ENCODE measurements around the gene ELOB.
A peak's percentile ranks its signal among the peaks of the same experiment; 100 is the strongest.

ELOB gene

DNA sequence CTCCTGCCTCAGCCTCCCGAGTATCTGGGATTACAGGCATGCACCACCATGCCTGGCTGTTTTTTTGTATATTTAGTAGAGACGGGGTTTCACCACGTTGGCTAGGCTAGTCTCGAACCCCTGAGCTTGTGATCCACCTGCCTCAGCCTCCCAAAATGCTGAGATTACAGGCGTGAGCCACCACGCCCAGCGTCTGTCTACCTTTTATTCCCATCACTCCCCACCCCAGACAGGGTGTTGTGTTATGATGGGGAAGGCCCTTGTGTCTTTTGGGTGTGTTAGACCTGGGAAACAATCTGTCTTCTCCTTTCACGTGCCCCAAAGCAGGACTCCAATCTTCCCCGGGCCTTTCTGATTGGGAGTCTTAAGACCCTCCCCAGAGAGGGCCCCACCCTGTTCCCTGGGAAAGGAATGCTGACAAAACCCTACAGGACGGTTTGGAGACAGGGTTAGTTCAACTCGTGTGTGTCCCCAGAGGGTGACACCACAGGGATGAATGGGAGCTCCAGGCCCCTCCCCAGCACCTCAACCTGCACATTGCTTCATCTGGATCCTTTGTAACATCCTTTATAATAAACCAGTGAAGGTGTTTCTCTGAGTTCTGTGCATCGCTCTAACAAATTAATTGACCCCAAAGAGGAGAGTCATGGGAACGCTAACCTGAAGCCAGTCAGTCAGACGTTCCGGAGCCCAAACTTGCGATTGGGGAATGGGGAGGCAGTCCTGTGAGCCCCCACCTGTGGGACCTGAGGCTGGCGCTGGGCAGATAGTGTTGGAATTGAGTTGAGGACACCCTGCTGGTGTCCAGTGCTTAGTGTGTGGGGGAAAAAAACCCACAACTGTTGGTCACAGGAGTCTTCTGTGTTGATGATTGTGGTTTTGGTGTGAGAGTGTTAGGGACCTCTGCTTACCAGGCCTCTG, 3.2 kb upstream of the ELOB start:
- no peak for TF ChIP-seq ZFX (IDR thresholded peaks at IDR 0.05; ENCODE audit: borderline replicate concordance)
- TF ChIP-seq, protein P1, sequence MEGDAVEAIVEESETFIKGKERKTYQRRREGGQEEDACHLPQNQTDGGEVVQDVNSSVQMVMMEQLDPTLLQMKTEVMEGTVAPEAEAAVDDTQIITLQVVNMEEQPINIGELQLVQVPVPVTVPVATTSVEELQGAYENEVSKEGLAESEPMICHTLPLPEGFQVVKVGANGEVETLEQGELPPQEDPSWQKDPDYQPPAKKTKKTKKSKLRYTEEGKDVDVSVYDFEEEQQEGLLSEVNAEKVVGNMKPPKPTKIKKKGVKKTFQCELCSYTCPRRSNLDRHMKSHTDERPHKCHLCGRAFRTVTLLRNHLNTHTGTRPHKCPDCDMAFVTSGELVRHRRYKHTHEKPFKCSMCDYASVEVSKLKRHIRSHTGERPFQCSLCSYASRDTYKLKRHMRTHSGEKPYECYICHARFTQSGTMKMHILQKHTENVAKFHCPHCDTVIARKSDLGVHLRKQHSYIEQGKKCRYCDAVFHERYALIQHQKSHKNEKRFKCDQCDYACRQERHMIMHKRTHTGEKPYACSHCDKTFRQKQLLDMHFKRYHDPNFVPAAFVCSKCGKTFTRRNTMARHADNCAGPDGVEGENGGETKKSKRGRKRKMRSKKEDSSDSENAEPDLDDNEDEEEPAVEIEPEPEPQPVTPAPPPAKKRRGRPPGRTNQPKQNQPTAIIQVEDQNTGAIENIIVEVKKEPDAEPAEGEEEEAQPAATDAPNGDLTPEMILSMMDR (IDR thresholded peaks at IDR 0.05): no peak
- H3K27ac ChIP-seq: no peak overlapping the region

DNA sequence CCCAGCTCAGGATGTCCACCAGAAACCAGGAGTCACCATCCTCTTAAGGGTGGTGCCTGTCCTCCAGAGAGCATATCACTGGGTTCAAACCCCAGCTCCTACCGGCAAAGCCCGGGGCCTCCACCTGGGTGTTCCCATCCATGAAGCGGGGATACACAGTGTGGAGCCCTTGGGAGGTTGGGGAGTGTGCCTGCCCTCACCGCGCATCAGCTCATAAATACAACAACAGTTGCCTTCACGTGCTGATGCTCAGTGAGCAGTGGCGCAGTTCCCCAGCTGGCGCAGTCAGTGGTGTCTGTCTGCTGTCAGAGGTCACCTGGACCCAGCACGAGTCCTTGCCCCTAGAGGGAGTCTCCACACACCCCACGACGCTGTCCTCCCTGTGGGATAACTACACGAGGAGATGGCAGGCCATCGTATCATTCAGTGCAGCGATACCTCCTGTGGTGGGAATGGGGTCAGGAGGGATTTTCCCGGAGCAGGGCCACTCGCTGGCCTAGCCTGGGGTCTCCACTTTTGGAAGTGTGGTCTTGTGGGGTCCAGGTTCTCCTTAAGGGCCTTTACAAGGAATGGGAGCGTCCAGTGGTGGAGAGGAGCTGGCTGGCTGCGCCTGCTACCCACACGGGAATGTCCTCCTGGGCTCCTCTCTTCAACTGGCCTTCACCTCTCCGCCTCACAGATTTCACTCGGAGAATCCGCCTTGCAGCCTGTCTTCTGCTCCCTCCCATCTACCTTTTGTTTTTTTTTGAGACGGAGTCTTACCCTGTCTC, 2.3 kb upstream of the ELOB start:
- TF ChIP-seq, protein P1 (IDR thresholded peaks at IDR 0.05): no peak
- no peak for TF ChIP-seq ZFX (IDR thresholded peaks at IDR 0.05; ENCODE audit: borderline replicate concordance)
- H3K27ac ChIP-seq: no peak overlapping the region

DNA sequence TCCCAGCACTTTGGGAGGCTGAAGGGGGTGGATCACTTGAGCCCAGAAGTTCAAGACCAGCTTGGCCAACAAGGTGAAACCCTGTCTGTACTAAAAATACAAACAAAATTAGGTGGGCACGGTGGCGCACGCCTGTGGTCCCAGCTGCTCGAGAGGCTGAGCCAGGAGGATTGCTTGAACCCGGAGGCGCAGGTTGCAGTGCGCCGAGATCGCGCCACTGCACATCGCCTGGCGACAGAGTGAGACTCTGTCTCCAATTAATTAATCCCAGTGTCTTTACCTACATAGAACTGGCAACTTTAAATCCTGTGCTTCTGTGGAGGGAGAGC, 1.5 kb upstream of the ELOB start:
- peak overlapping the region; percentile 93 for H3K27ac ChIP-seq
- TF ChIP-seq ZFX (IDR thresholded peaks at IDR 0.05; ENCODE audit: borderline replicate concordance): no peak
- TF ChIP-seq, protein P1 (IDR thresholded peaks at IDR 0.05): no peak

DNA sequence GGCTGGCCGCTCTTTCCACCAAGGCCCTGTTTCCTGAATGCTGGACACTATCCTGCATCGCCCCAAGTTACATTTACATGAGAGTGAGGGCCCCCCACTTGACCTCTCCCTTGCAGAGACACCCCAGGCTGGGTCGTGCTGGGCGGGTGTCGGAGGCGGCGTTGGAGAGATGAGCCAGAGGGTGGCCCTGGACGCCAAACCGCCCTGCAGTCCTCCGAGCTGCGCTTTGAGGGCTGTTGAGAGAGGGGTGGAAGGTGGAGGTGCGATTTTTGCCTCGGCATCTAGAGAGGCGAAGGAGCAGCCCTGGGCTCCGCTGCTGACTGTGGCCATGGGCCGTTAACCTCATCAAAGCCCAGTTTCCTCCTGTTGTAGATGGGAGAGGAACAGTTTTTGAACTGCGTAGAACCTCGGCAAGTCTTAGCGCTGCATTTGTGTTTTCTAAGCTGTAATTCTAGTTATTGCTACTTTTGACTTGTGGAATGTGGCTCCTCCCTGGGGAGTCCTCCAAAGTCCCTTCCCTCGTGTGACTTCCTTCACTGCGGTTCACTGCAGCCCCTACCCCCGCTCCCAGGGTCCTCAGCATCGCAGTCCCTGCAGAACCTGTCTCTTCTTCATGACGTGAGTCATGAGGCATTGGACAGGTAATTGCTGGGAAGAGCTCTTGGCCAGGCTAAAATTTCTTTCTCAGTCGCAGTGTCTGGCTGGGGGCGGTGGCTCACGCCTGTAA, 986 bp upstream of the ELOB start:
- no peak for TF ChIP-seq ZFX (IDR thresholded peaks at IDR 0.05; ENCODE audit: borderline replicate concordance)
- TF ChIP-seq, protein P1 (IDR thresholded peaks at IDR 0.05): no peak
- peak overlapping the region; percentile 93 for H3K27ac ChIP-seq

DNA sequence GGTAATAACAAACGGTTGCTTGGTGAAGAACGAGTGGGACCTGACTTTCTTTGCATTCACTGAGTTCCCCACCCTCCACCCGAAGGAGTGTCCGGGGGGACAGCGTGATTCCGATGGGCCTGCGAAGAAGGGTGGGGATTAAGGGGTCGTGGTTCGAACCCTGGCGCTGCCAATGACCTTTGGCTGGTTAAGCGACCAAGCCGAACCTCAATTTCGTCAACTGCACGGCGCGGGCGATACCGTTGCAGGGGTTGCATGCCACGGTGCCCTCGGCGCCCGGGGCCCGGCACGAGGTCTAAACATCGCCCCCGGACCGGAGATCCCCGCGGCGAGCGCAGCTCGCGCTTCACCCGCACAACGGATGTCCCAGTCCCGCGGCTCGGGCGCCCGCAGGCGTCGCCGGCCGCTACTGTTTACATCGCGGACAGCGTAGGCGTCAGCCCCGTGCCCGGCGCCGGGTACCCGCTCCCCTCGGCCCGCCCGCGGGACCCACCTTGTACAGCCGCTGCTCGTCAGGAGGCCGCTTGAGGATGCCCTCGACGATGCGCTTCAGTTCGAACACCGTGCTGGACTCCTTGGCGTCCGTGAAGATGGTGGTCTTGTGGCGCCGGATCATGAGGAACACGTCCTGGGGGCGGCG, 460 bp downstream of the ELOB start:
- TF ChIP-seq ZFX (IDR thresholded peaks at IDR 0.05; ENCODE audit: borderline replicate concordance): no peak
- TF ChIP-seq, protein P1 (IDR thresholded peaks at IDR 0.05): no peak
- peak overlapping the region; percentile 93 for H3K27ac ChIP-seq

DNA sequence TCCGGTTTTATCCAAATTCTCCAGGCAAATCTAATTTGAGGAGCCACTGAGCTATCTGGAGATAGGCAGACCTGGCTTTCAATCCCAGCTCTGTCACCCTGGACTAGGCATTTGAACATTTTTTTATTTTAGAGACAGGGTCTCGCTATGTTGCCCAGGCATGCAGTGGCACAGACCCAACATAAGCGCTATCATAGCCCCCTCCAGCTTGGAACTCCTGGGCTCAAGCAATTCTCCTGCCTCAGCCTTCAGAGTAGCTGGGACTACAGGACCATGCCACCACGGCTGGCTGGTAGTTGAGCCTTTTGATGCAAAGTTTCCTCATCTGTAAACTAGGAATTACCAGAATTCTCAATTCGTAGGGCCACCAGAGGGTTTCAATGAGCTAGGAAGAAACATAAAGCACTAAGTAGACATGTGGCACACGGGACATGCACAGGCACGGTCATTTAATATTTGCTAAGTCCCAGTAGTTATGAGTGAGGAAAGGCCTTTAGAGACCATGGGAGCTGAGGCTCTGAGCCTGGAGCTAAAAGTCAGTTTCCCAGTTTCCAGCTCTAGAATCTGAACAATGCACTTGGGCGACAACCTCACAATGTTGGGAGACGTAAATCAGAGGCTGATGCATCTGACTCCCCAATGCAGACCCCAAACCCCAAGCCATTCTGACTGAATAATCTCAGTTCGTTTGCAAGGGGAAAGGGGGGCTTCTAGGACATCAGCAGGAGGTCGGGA, 1.1 kb downstream of the ELOB start:
- H3K27ac ChIP-seq: peak overlapping the region; percentile 93; the same call in 1 of the 2 replicates
- TF ChIP-seq ZFX (IDR thresholded peaks at IDR 0.05; ENCODE audit: borderline replicate concordance): no peak
- TF ChIP-seq, protein P1 (IDR thresholded peaks at IDR 0.05): no peak

All from 22Rv1 (cell line).